ENCODE data around the gene RAB20.

The RAB20 gene

GRCh38 chr13:110552767-110553166 is 8.8 kb downstream of the RAB20 start:
- Histone ChIP-seq H3K4me2 (ENCODE audit: low read length) (no peak overlapping the region), H2AFZ (ENCODE audit: low read length) (no peak overlapping the region), H3K9me3 (ENCODE audit: low read length) (no peaks in the 10 kb centered on the region), H3K36me3 (ENCODE audit: insufficient read depth, low read length) (no peaks in the 10 kb centered on the region), H3K9me2 (ENCODE audit: low read depth, low read length) (no peaks in the 10 kb centered on the region), H3K9ac (ENCODE audit: low read length) (no peak overlapping the region), H3K79me2 (ENCODE audit: insufficient read depth, low read length) (no peaks in the 10 kb centered on the region), H3F3A (ENCODE audit: insufficient read depth, low read length) (no peaks in the 10 kb centered on the region), H3K4me3 (ENCODE audit: low read depth, low read length, poor library complexity, severe bottlenecking) (no peak overlapping the region), H3K4me1 (ENCODE audit: insufficient read depth, low read length, severe bottlenecking) (peaks cover 13% of the 10 kb centered on the region), H3K27me3 (ENCODE audit: insufficient read depth, low read length) (no peaks in the 10 kb centered on the region), H4K20me1 (ENCODE audit: insufficient read depth, low read length) (no peaks in the 10 kb centered on the region), H3K27ac (ENCODE audit: low read depth, low read length, poor library complexity, severe bottlenecking) (no peak overlapping the region)
- TF ChIP-seq CTCF (IDR thresholded peaks at IDR 0.05; ENCODE audit: low read length), result no peak
- TF ChIP-seq EZH2 (IDR thresholded peaks at IDR 0.05; ENCODE audit: borderline replicate concordance, low read length), result no peak

GRCh38 chr13:110551284-110551683 is 10.2 kb downstream of the RAB20 start:
- Histone ChIP-seq H3K27me3 (ENCODE audit: insufficient read depth, low read length) (no peaks in the 10 kb centered on the region), H3F3A (ENCODE audit: insufficient read depth, low read length) (no peaks in the 10 kb centered on the region), H3K9me2 (ENCODE audit: low read depth, low read length) (no peaks in the 10 kb centered on the region), H3K9ac (ENCODE audit: low read length) (no peak overlapping the region), H3K27ac (ENCODE audit: low read depth, low read length, poor library complexity, severe bottlenecking) (no peak overlapping the region), H2AFZ (ENCODE audit: low read length) (no peak overlapping the region), H4K20me1 (ENCODE audit: insufficient read depth, low read length) (no peaks in the 10 kb centered on the region), H3K9me3 (ENCODE audit: low read length) (no peaks in the 10 kb centered on the region), H3K4me1 (ENCODE audit: insufficient read depth, low read length, severe bottlenecking) (peaks cover 13% of the 10 kb centered on the region), H3K79me2 (ENCODE audit: insufficient read depth, low read length) (no peaks in the 10 kb centered on the region), H3K4me2 (ENCODE audit: low read length) (no peak overlapping the region), H3K4me3 (ENCODE audit: low read depth, low read length, poor library complexity, severe bottlenecking) (no peak overlapping the region), H3K36me3 (ENCODE audit: insufficient read depth, low read length) (no peaks in the 10 kb centered on the region)
- TF ChIP-seq CTCF (IDR thresholded peaks at IDR 0.05; ENCODE audit: low read length) (no peak), EZH2 (IDR thresholded peaks at IDR 0.05; ENCODE audit: borderline replicate concordance, low read length) (no peak)

- Histone ChIP-seq H4K20me1 (ENCODE audit: insufficient read depth, low read length) (no peaks in the 10 kb centered on the region), H3F3A (ENCODE audit: insufficient read depth, low read length) (no peaks in the 10 kb centered on the region), H3K27me3 (ENCODE audit: insufficient read depth, low read length) (no peaks in the 10 kb centered on the region; the same call in 1 of the 2 replicates), H3K9me2 (ENCODE audit: low read depth, low read length) (no peaks in the 10 kb centered on the region), H3K36me3 (ENCODE audit: insufficient read depth, low read length) (no peaks in the 10 kb centered on the region), H3K4me1 (ENCODE audit: insufficient read depth, low read length, severe bottlenecking) (no peaks in the 10 kb centered on the region), H3K4me3 (ENCODE audit: low read depth, low read length, poor library complexity, severe bottlenecking) (no peak overlapping the region), H2AFZ (ENCODE audit: low read length) (no peak overlapping the region), H3K9me3 (ENCODE audit: low read length) (no peaks in the 10 kb centered on the region), H3K27ac (ENCODE audit: low read depth, low read length, poor library complexity, severe bottlenecking) (no peak overlapping the region), H3K4me2 (ENCODE audit: low read length) (no peak overlapping the region), H3K79me2 (ENCODE audit: insufficient read depth, low read length) (no peaks in the 10 kb centered on the region), H3K9ac (ENCODE audit: low read length) (no peak overlapping the region)
- TF ChIP-seq EZH2 (IDR thresholded peaks at IDR 0.05; ENCODE audit: borderline replicate concordance, low read length), result no peak
Measured at GRCh38 chr13:110549795-110550160, 11.7 kb downstream of the RAB20 start.
